H9 (cell line): Measurements from ENCODE around the gene ABL2. TPM values are rescaled to one million over a fixed set of nuclear protein-coding genes. Genes with fewer than 3 reads are reported as not detected.

Experiments used
- DNase-seq: peaks from one replicate; pipeline ENCODE4 v3.0.0-alpha.2; 2017
- H2AFZ ChIP-seq: one replicate; pipeline ENCODE4 v1.6.1; 2013; ENCODE audit warnings: mild to moderate bottlenecking, low read length, control low read depth, moderate library complexity
- H2AK5ac ChIP-seq: 2 replicates; pipeline ENCODE4 v1.6.1; 2013; ENCODE audit warnings: low read length, control low read depth, mixed read lengths; ENCODE audit not compliant: insufficient read length
- H2BK120ac ChIP-seq: one replicate; pipeline ENCODE4 v1.6.1; 2013; ENCODE audit warnings: low read depth, mild to moderate bottlenecking, low read length, control low read depth, inconsistent platforms; ENCODE audit not compliant: poor library complexity, severe bottlenecking
- H2BK12ac ChIP-seq: 2 replicates; pipeline ENCODE4 v1.6.1; 2013; ENCODE audit warnings: low read length, control low read depth, mixed read lengths, low read depth; ENCODE audit not compliant: insufficient read length
- H2BK15ac ChIP-seq: 2 replicates; pipeline ENCODE4 v1.6.1; 2013; ENCODE audit warnings: low read depth, low read length, control low read depth
- H2BK20ac ChIP-seq: one replicate; pipeline ENCODE4 v1.6.1; 2013; ENCODE audit warnings: low read depth, mild to moderate bottlenecking, low read length, control low read depth, inconsistent platforms; ENCODE audit not compliant: poor library complexity, severe bottlenecking
- H2BK5ac ChIP-seq: 2 replicates; pipeline ENCODE4 v1.6.1; 2013; ENCODE audit warnings: low read length, control low read depth, mixed read lengths; ENCODE audit not compliant: insufficient read length
- H3K14ac ChIP-seq: 2 replicates; pipeline ENCODE4 v1.6.1; 2013; ENCODE audit warnings: low read length, control low read depth; ENCODE audit not compliant: insufficient read depth
- H3K18ac ChIP-seq: 2 replicates; pipeline ENCODE4 v1.6.1; 2013; ENCODE audit warnings: low read depth, mild to moderate bottlenecking, mixed read lengths, low read length, control low read depth; ENCODE audit not compliant: insufficient read length
- H3K23ac ChIP-seq: 2 replicates; pipeline ENCODE4 v1.6.1; 2013; ENCODE audit warnings: low read length, control low read depth, mixed read lengths, low read depth; ENCODE audit not compliant: insufficient read length
- H3K23me2 ChIP-seq: 2 replicates; pipeline ENCODE4 v1.6.1; 2013; ENCODE audit warnings: low read depth, mild to moderate bottlenecking, mixed read lengths, low read length, control low read depth; ENCODE audit not compliant: insufficient read length, poor library complexity, severe bottlenecking
- H3K27ac ChIP-seq: 2 replicates; pipeline ENCODE4 v1.5.1; 2013; ENCODE audit warnings: low read length, control low read depth, mixed read lengths, low read depth; ENCODE audit not compliant: insufficient read length
- H3K27me3 ChIP-seq: 2 replicates; pipeline ENCODE4 v1.6.1; 2013; ENCODE audit warnings: low read length, control low read depth, inconsistent platforms; ENCODE audit not compliant: insufficient read depth
- H3K4ac ChIP-seq: 2 replicates; pipeline ENCODE4 v1.6.1; 2013; ENCODE audit warnings: low read depth, mild to moderate bottlenecking, control low read depth, inconsistent platforms, low read length, moderate library complexity
- H3K4me1 ChIP-seq: 2 replicates; pipeline ENCODE4 v1.6.1; 2013; ENCODE audit warnings: low read length, control low read depth, inconsistent platforms; ENCODE audit not compliant: insufficient read depth
- H3K4me2 ChIP-seq: 2 replicates; pipeline ENCODE4 v1.6.1; 2013; ENCODE audit warnings: low read length, control low read depth, mixed read lengths; ENCODE audit not compliant: insufficient read length, insufficient read depth
- H3K56ac ChIP-seq: 2 replicates; pipeline ENCODE4 v1.6.1; 2013; ENCODE audit warnings: low read depth, mild to moderate bottlenecking, mixed read lengths, low read length, control low read depth; ENCODE audit not compliant: insufficient read length
- H3K79me1 ChIP-seq: 2 replicates; pipeline ENCODE4 v1.6.1; 2013; ENCODE audit warnings: low read depth, mild to moderate bottlenecking, moderate library complexity, low read length, control low read depth, inconsistent platforms; ENCODE audit not compliant: insufficient read depth, poor library complexity, severe bottlenecking
- H3K79me2 ChIP-seq: 2 replicates; pipeline ENCODE4 v1.6.1; 2013; ENCODE audit warnings: low read length, control low read depth, inconsistent platforms; ENCODE audit not compliant: insufficient read depth
- H3K9ac ChIP-seq: 2 replicates; pipeline ENCODE4 v1.6.1; 2013; ENCODE audit warnings: low read length, control low read depth, mixed read lengths; ENCODE audit not compliant: insufficient read length; ENCODE audit errors: extremely low read depth
- H3K9me3 ChIP-seq: one replicate; pipeline ENCODE4 v1.6.1; 2013; ENCODE audit warnings: low read depth, low read length, inconsistent platforms; ENCODE audit not compliant: control insufficient read depth
- H3T11ph ChIP-seq: one replicate; pipeline ENCODE4 v1.6.1; 2013; ENCODE audit warnings: mild to moderate bottlenecking, low read length, control low read depth, inconsistent platforms
- H4K20me1 ChIP-seq: one replicate; pipeline ENCODE4 v1.6.1; 2013; ENCODE audit not compliant: control insufficient read depth, insufficient read length, insufficient read depth
- H4K5ac ChIP-seq: 2 replicates; pipeline ENCODE4 v1.6.1; 2013; ENCODE audit warnings: low read depth, mild to moderate bottlenecking, mixed read lengths, low read length, control low read depth; ENCODE audit not compliant: insufficient read length
- H4K8ac ChIP-seq: replicated peaks from 2 replicates; pipeline ENCODE4 v1.6.1; 2013; ENCODE audit warnings: low read length, control low read depth, mixed read lengths, low read depth; ENCODE audit not compliant: insufficient read length
- H4K91ac ChIP-seq: 2 replicates; pipeline ENCODE4 v1.6.1; 2013; ENCODE audit warnings: low read depth, mild to moderate bottlenecking, moderate library complexity, mixed read lengths, low read length, control low read depth; ENCODE audit not compliant: insufficient read length
- H3K27ac Mint-ChIP-seq, 3 experiments: 2 replicates in 2 of 3; 3 replicates in 1 of 3; pipeline ENCODE4 v1.8.0; 2020 to 2021; ENCODE audit warnings: mixed read lengths in 3 of 3, mild to moderate bottlenecking in 1 of 3, moderate library complexity in 1 of 3
- H3K27me3 Mint-ChIP-seq: 2 replicates; pipeline ENCODE4 v1.8.0; 2021; ENCODE audit warnings: low read depth, mild to moderate bottlenecking, moderate library complexity, mixed read lengths
- H3K36me3 Mint-ChIP-seq, 3 experiments: 2 replicates in 2 of 3; 3 replicates in 1 of 3; pipeline ENCODE4 v1.8.0; 2020 to 2021; ENCODE audit warnings: low read depth in 3 of 3, mixed read lengths in 3 of 3; ENCODE audit not compliant: insufficient read depth in 1 of 3
- H3K4me1 Mint-ChIP-seq, 2 experiments: 2 replicates each; pipeline ENCODE4 v1.8.0; 2020; ENCODE audit warnings: mixed read lengths in 2 of 2
- H3K4me3 Mint-ChIP-seq, 2 experiments: 2 replicates in 1 of 2; 3 replicates in 1 of 2; pipeline ENCODE4 v1.8.0; 2020 to 2021; ENCODE audit warnings: mild to moderate bottlenecking in 2 of 2, mixed read lengths in 2 of 2, moderate library complexity in 1 of 2
- H3K9me3 Mint-ChIP-seq, 2 experiments: 2 replicates in 1 of 2; 3 replicates in 1 of 2; pipeline ENCODE4 v1.8.0; 2020; ENCODE audit warnings: mild to moderate bottlenecking in 2 of 2, mixed read lengths in 2 of 2, moderate library complexity in 1 of 2
- WGBS: extraction: QIAGEN DNeasy Blood & Tissue Kit; methylation state at CpG from one replicate; pipeline ENCODE4 v1.1.7; 2013; ENCODE audit warnings: missing lambda C conversion rate, low lambda C conversion rate, mixed read lengths; ENCODE audit not compliant: insufficient read length; ENCODE audit errors: extremely low coverage; 5-methylcytosine and 5-hydroxymethylcytosine counted together
- total RNA-seq: library from RNA; stranded (reverse); gene quantifications from 2 replicates; pipeline ENCODE4 v1.2.1, GENCODE V29; 2021
- TF ChIP-seq, protein P1 (sequence below): fragments of 200-600 bp; sonication (generic); conservative IDR thresholded peaks from 3 replicates; pipeline ENCODE4 v1.8.0; 2021; ENCODE audit warnings: antibody characterized with exemption, mild to moderate bottlenecking

Gene ABL2
- total RNA-seq, 1 experiment from 2014 or later: 21.2 TPM

DNA sequence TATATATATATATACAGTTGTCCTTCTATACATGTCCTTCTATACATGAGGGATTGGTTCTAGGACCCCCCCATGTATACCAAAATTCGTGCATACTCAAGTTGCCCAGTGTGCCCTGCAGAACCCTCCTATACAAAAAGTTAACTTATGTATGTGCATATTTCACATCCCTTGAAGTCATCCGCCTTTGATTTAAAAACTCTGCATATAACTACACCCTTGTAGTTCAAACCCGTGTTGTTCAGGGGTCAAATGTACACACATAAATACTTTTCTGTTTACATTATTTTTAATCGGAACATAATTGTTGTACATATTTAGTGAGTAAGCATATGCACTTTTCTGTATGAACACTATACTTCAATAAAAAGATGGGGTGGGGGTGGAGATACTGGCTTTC is 7.7 kb upstream of the ABL2 start:
- Histone ChIP-seq H2BK120ac (no peak overlapping the region), H4K8ac (no peak overlapping the region), H2BK12ac (no peak overlapping the region), H2BK15ac (no peak overlapping the region), H4K20me1 (no peaks in the 10 kb centered on the region), H3K79me1 (no peaks in the 10 kb centered on the region), H3K23me2 (no peaks in the 10 kb centered on the region), H3T11ph (no peak overlapping the region), H3K9me3 (no peaks in the 10 kb centered on the region), H3K27ac (no peak overlapping the region), H3K18ac (no peak overlapping the region), H3K23ac (no peak overlapping the region), H2BK5ac (no peak overlapping the region), H3K56ac (no peak overlapping the region), H3K4me2 (no peak overlapping the region), H2BK20ac (no peak overlapping the region), H2AK5ac (no peak overlapping the region), H3K9ac (no peak overlapping the region), H4K91ac (no peak overlapping the region), H3K4me1 (no peaks in the 10 kb centered on the region), H2AFZ (no peak overlapping the region), H4K5ac (no peak overlapping the region), H3K14ac (no peak overlapping the region), H3K79me2 (no peaks in the 10 kb centered on the region), H3K4ac (no peak overlapping the region), H3K27me3 (no peaks in the 10 kb centered on the region)
- TF ChIP-seq, protein P1, sequence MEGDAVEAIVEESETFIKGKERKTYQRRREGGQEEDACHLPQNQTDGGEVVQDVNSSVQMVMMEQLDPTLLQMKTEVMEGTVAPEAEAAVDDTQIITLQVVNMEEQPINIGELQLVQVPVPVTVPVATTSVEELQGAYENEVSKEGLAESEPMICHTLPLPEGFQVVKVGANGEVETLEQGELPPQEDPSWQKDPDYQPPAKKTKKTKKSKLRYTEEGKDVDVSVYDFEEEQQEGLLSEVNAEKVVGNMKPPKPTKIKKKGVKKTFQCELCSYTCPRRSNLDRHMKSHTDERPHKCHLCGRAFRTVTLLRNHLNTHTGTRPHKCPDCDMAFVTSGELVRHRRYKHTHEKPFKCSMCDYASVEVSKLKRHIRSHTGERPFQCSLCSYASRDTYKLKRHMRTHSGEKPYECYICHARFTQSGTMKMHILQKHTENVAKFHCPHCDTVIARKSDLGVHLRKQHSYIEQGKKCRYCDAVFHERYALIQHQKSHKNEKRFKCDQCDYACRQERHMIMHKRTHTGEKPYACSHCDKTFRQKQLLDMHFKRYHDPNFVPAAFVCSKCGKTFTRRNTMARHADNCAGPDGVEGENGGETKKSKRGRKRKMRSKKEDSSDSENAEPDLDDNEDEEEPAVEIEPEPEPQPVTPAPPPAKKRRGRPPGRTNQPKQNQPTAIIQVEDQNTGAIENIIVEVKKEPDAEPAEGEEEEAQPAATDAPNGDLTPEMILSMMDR: no peak
- no CpG with 5 or more reads among the region's 4 CpGs for WGBS
- no peak overlapping the region for H3K27ac Mint-ChIP-seq
- H3K4me1 Mint-ChIP-seq: peaks cover 0 to 3% of the 10 kb centered on the region in 2 experiments; a peak in 1 of 4 replicates
- no peaks in the 10 kb centered on the region for H3K36me3 Mint-ChIP-seq
- no peaks in the 10 kb centered on the region for H3K9me3 Mint-ChIP-seq
- H3K4me3 Mint-ChIP-seq: no peak overlapping the region
- H3K27me3 Mint-ChIP-seq: no peaks in the 10 kb centered on the region
- no peak for DNase-seq
